Astrocyte (in vitro differentiated cells and primary cell): ENCODE data around the gene MOB3B.

Experiments used
- CTCF ChIP-seq: IDR thresholded peaks from 2 replicates; pipeline ENCODE4 v1.5.1; 2011; ENCODE audit warnings: low read depth, mild to moderate bottlenecking, inconsistent platforms, low read length, moderate library complexity; ENCODE audit not compliant: insufficient read depth
- EZH2 ChIP-seq: IDR thresholded peaks from 2 replicates; pipeline ENCODE4 v1.6.1; 2012; ENCODE audit warnings: mild to moderate bottlenecking, low read length, inconsistent platforms; ENCODE audit not compliant: insufficient read depth

- TF ChIP-seq CTCF (no peak), EZH2 (no peak)
These were observed 87.9 kb downstream of the MOB3B start for GRCh38 chr9:27441741-27442070.
